Endodermal cell (in vitro differentiated cells): ENCODE results near the gene SYT5. TPM values are rescaled to one million over a fixed set of nuclear protein-coding genes. Genes with fewer than 3 reads are reported as not detected.

ENCODE experiments used
- DNase-seq: peaks from one replicate; pipeline ENCODE4 v3.0.0-alpha.2; 2017
- H3K27ac ChIP-seq: 2 replicates; pipeline ENCODE4 v1.5.1; 2013; ENCODE audit warnings: mild to moderate bottlenecking, low read depth, low read length, moderate library complexity
- H3K27me3 ChIP-seq: 2 replicates; pipeline ENCODE4 v1.6.1; 2013; ENCODE audit warnings: mild to moderate bottlenecking, low read length, moderate library complexity; ENCODE audit not compliant: insufficient read depth, control insufficient read depth, poor library complexity, severe bottlenecking
- H3K36me3 ChIP-seq: 2 replicates; pipeline ENCODE4 v1.7.0; 2013; ENCODE audit warnings: mild to moderate bottlenecking, low read length, moderate library complexity; ENCODE audit not compliant: control insufficient read depth, insufficient read depth
- H3K4me1 ChIP-seq: one replicate; pipeline ENCODE4 v1.7.0; 2013; ENCODE audit warnings: low read length; ENCODE audit not compliant: control insufficient read depth, insufficient read depth
- H3K4me3 ChIP-seq: 2 replicates; pipeline ENCODE4 v1.5.1; 2013; ENCODE audit warnings: mild to moderate bottlenecking, low read length, moderate library complexity
- H3K9ac ChIP-seq: 2 replicates; pipeline ENCODE4 v1.6.1; 2013; ENCODE audit warnings: mild to moderate bottlenecking, low read length, moderate library complexity; ENCODE audit not compliant: poor library complexity, severe bottlenecking; ENCODE audit errors: extremely low read depth
- H3K9me3 ChIP-seq: 2 replicates; pipeline ENCODE4 v1.6.1; 2013; ENCODE audit warnings: mild to moderate bottlenecking, low read length, moderate library complexity; ENCODE audit not compliant: control insufficient read depth
- H3K27ac Mint-ChIP-seq: 2 replicates; pipeline ENCODE4 v1.8.0; 2020; ENCODE audit warnings: mixed read lengths
- H3K27me3 Mint-ChIP-seq: 2 replicates; pipeline ENCODE4 v1.8.0; 2021; ENCODE audit warnings: mild to moderate bottlenecking, mixed read lengths; ENCODE audit not compliant: insufficient read depth
- H3K36me3 Mint-ChIP-seq: 2 replicates; pipeline ENCODE4 v1.8.0; 2020; ENCODE audit warnings: low read depth, mixed read lengths
- H3K4me1 Mint-ChIP-seq: 2 replicates; pipeline ENCODE4 v1.8.0; 2020; ENCODE audit warnings: mixed read lengths
- H3K4me3 Mint-ChIP-seq: 2 replicates; pipeline ENCODE4 v1.8.0; 2020; ENCODE audit warnings: mild to moderate bottlenecking, moderate library complexity, mixed read lengths
- H3K9me3 Mint-ChIP-seq: 2 replicates; pipeline ENCODE4 v1.8.0; 2020; ENCODE audit warnings: mild to moderate bottlenecking, mixed read lengths
- CTCF ChIP-seq: fragments of 200-600 bp; sonication (generic); conservative IDR thresholded peaks from 2 replicates; pipeline ENCODE4 v1.5.0; 2021; ENCODE audit warnings: antibody characterized with exemption, mild to moderate bottlenecking
- WGBS, 2 experiments: methylation state at CpG; one replicate each; pipeline versions ENCODE4 v1.1.5 to v1.1.7; 2013; ENCODE audit warnings: missing lambda C conversion rate in 2 of 2, mixed read lengths in 1 of 2; ENCODE audit not compliant: insufficient coverage in 1 of 2, insufficient read length in 1 of 2; 5-methylcytosine and 5-hydroxymethylcytosine counted together
- total RNA-seq, 2 donors: library from RNA; stranded (reverse); fragmentation: NEBNext Ultra II Directional in 1 of 2; extraction: Animal tissue kit (Norgen Biotek cat#: 25700) in 1 of 2; gene quantifications; 2 replicates in 1 of 2; 3 replicates in 1 of 2; pipeline ENCODE4 v1.2.1, GENCODE V29; 2021

Gene SYT5
- total RNA-seq, 2 donors from 2014 or later = not detected

- no peak for DNase-seq
- TF ChIP-seq CTCF = no peak
- Mint-ChIP-seq H3K4me3 (no peak overlapping the region), H3K36me3 (peaks cover 17% of the 10 kb centered on the region), H3K27me3 (no peaks in the 10 kb centered on the region), H3K4me1 (peaks cover 5% of the 10 kb centered on the region), H3K9me3 (peaks cover 13% of the 10 kb centered on the region), H3K27ac (no peak overlapping the region)
- peaks cover 1% of the 10 kb centered on the region for H3K4me1 ChIP-seq
- H3K27me3 ChIP-seq = no peaks in the 10 kb centered on the region
- 91 to 93% methylated on average over 16 to 26 of the region's 26 CpGs for WGBS, 2 experiments
- peaks cover 4% of the 10 kb centered on the region for H3K9me3 ChIP-seq
- no peak overlapping the region for H3K9ac ChIP-seq
- H3K36me3 ChIP-seq = no peaks in the 10 kb centered on the region
- H3K27ac ChIP-seq = no peak overlapping the region
- H3K4me3 ChIP-seq = no peak overlapping the region
These were observed 44.1 kb upstream of the SYT5 start for GRCh38 chr19:55224038-55224665.

- Histone ChIP-seq H3K27me3 (no peaks in the 10 kb centered on the region), H3K4me1 (no peaks in the 10 kb centered on the region), H3K4me3 (no peak overlapping the region), H3K9ac (no peak overlapping the region), H3K27ac (no peak overlapping the region), H3K36me3 (no peaks in the 10 kb centered on the region), H3K9me3 (peaks cover 4% of the 10 kb centered on the region)
- peaks cover 17% of the 10 kb centered on the region for H3K36me3 Mint-ChIP-seq
- H3K9me3 Mint-ChIP-seq = peaks cover 13% of the 10 kb centered on the region
- no peak for TF ChIP-seq CTCF
- DNase-seq = no peak
- H3K4me1 Mint-ChIP-seq = no peaks in the 10 kb centered on the region
- 93 to 100% methylated on average over 11 to 17 of the region's 17 CpGs for WGBS, 2 experiments
- H3K27me3 Mint-ChIP-seq = no peaks in the 10 kb centered on the region
- no peak overlapping the region for H3K4me3 Mint-ChIP-seq
- H3K27ac Mint-ChIP-seq = no peak overlapping the region
These were observed 43.4 kb upstream of the SYT5 start for GRCh38 chr19:55223291-55224037.

- H3K9me3 ChIP-seq = peaks cover 4% of the 10 kb centered on the region
- Mint-ChIP-seq H3K4me1 (peaks cover 2% of the 10 kb centered on the region), H3K9me3 (peaks cover 24% of the 10 kb centered on the region), H3K36me3 (peaks cover 7% of the 10 kb centered on the region), H3K27ac (no peak overlapping the region), H3K27me3 (peaks cover 10% of the 10 kb centered on the region), H3K4me3 (no peak overlapping the region)
- no peak overlapping the region for H3K27ac ChIP-seq
- DNase-seq = peak; percentile 82
- H3K4me1 ChIP-seq = no peaks in the 10 kb centered on the region
- no peak overlapping the region for H3K9ac ChIP-seq
- H3K4me3 ChIP-seq = no peak overlapping the region
- 75 to 79% methylated on average over 5 to 9 of the region's 9 CpGs for WGBS, 2 experiments
- no peaks in the 10 kb centered on the region for H3K27me3 ChIP-seq
- H3K36me3 ChIP-seq = no peaks in the 10 kb centered on the region
- TF ChIP-seq CTCF = no peak
These were observed 40.4 kb upstream of the SYT5 start for GRCh38 chr19:55220525-55220924.
